ENCODE results near the gene PDK2.

Gene PDK2

DNA sequence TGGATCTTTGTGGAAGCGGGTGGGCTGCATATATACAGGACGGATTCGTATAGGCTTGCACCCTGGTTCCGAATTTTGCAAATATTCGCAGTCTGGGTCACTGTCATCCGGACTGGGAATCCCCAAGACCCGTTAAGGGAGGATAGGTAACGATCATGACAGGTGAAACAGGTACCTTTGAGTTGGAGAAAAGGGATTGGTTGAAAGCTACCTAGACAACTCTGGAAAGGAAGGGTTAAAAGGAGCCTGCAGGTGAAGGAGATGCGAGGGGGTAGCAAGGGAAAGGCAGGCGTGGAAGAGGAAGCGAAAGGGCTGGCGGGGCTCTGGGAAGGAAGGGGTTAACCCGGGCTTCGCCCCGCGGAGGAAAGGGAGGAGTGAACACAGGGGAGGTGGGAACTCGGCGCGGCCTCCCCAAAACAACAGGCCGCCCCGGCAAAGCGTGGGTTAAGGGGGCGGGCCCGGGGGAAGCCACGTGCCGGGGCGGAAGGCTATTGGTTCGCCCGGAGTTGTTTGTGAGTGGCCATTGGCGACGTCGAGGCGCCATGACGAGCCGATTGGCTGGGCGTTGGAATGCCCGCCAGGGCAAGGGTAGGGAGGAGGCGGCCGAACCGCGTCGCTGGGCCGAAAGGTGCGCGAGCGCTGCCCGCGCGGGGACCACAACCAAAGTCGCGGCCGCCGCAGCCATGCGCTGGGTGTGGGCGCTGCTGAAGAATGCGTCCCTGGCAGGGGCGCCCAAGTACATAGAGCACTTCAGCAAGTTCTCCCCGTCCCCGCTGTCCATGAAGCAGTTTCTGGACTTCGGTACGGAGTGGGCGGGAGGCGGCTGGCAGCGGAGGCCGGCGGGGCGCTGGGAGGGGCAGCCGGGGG lies at the start of gene PDK2:
PDK2 (plus strand) TSS at position 599 of the 867 bp plus-strand sequence; CDS start at position 684, 85 bp downstream.
- peak; percentile 88 for DNase-seq

DNA sequence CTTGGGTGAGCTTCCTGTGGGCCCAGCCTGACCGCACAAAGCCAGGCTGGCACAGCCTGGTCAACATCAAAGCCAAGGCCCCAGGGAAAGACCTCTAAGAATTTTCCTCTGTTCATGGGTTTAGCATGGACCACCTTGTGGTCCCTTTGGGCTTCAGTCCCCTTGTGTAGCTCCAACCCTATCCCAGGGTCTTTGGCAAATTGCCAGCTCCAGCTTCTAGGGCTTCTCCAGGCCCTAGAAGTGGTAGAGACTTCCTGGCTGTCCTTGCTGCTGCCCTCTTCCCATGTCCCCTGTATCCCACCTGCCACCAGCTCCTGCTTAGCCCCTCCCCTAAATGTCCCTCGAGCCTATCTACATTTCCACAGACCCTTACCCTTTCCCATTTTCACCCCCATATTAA lies 49.0 kb upstream of the PDK2 start:
- DNase-seq = no peak

DNA sequence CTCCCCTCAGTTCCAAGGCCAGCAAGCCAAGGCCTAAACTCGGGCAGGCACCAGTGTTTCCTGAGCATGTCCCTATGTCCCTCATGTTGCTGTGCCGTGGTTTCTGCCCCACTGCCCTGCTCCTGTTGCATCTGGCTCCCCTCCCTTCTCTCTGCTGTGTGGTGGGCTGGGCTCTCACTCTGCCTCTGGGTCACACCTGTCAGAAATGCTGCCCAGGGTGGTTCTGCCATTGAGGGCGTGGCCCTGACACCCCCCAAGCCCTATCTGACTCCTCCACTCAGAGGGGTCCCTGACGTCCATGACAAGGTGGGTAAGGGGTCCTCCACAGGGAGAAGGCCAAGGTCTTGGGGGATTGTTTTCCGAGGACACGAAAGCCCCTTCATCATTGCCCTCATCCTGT lies 48.5 kb upstream of the PDK2 start:
- no peak for DNase-seq

DNA sequence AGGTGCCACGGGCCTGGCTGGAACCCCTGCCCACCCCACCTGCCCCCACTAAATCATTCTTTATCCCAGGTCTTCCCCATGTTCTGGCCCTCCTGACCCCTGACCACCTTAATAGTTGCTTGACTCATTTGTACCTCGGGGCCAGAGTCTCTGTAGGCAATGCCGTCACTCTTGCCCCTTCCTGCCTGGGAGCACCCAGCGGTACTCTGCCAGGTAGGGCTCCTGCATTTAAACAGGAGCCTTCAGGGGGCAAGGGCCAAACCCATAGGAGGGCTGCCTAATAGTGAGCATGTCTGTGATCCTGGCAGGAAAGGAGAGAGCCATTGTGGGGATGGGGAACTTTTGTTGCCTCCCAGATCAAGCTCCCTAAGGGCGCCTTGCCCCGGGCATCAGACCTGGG lies 48.1 kb upstream of the PDK2 start:
- DNase-seq = no peak

DNA sequence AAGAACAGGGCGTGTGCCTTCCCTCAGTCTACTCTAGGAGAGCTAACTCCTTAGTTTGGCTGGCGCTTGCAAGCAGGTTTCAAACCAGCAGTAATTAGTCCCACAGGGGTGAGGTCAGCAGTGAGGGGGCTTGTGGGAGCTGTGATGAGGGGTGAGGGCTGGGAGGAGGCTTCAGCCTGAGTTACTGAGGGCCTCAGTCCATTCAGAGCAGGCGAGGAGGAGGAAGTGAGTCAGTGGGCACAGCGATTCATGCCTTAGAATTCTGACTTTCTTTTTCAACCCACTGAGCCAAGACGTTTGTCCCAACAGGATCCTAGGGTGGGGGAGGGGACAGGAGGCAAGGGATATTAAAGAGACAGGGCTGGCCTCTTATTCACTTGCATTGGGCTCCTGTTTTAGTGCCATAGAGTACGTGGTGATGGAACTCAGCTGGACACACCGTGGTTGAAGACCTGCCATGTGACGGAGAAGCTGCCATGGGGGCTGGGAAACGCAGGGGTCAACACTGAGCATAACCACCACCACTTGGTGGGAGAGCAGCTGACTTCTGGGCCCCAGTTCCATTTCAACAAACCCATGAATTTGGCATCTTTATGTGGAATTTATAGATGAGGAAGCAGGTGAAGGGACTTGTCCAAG lies 47.5 kb upstream of the PDK2 start:
- DNase-seq = no peak

DNA sequence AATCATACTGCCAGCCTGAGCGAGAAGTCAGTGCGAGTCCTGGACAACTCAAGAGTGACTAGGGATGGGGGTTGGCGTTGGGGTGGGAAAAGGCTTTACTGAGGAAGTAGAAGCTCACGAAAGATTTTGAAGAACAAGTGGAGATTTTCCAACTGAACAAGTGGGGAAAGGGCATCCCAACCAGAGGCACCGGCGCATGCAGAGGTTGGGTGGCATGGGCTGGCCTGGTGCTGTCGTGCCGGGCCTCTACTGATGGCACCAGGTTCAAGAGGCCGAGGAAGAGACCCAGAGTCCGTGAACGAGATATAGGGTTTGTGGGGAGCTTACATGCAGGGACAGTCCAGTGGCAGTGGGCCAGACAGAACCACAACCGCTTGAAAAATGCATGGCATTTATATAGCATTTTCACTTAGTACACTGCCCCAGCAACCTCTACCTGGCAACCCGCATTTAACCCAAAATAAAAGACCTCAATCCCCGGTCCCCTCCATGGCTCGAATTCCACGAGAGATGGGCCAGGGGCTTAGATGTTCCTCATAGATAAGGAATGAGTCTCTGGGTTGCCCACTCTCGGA lies 46.9 kb upstream of the PDK2 start:
- DNase-seq = no peak

DNA sequence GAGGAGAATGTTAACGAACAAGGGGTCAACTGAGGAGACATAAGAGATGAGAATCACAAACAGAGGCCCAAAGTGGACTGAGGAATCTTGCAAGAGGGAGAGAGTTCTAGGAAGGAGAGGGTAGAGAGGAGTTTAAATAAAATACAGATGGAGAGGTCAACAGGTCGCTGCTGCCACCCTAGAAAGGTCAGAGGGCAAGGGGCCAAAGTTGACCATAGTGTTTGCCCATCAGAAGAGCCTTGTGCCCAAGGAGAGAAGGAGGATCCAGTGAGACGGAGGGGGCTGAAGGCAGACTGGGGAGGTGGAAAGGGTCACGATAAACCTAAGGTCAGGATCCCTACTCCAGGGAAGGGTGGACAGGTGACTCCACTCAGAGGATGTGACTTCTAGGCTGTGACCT lies 46.2 kb upstream of the PDK2 start:
- no peak for DNase-seq

DNA sequence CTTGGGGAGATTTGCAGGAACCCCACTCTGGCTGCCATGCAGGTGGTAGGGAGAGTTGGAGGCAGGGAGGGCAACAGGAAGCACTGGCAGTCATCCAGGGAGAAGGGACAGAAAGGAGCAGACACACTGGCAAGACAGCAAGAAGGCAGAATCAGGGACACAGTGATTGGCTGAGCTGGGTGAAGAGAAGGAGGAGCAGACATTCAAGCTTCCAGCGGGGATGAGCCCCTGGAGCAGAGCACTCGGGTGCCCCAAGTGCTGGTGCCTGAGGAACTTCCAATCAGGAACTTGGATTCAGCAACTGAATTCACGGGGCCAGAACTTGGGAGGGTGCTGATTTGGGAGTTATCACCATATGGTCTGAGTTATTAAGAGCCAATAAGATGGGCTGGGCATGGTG lies 45.5 kb upstream of the PDK2 start:
- peak; percentile 4 for DNase-seq

DNA sequence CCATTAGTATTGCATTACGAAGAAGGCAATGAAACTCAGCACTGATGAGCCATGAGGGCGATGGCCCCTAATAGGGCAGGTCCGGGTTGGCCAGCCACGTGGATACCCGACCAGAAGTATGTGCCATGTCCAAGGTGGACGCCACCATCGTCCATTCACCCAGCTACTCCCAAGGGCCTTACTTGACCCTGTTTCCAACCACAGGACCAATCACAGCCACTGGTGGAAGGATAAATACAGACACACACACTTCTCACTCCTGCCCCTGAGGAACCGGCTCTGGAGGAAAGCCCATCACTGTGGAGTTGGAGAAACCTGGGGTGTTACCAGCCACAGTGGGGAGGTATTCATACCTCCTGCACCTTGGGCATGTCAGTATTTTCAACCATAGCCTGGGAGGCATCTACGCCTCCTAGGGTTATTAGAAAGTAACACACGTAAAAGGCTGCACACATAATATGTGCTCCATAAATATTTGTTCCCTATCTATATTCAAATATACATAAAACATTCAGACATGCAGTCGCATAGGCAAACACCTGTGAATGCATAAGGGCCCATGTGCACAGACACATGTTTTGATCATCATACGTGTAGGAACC lies 44.6 kb upstream of the PDK2 start:
- no peak for DNase-seq

DNA sequence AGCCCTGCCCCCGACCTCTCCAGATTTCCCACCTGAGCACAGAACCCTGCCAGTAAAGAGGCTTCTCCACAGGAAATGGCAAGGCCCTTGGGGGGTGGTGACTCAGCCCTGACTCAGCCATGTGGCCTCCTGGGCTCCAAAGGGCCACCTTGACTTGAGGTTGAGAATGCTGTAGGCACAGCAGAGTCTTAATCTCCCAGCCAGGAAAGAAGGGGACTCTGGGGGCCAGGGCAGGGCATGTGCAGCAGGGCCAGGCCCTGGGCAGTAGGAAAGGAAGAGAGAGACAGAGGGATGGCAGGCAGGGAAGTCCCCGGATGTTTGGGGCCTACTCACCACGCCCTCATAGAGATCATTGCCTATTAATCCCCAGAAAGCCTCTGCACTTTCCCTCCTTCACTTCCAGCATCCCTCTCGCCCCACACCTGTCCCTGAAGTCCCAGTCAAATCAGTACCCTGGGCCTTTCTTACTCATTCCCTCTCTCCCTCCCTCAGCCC lies 44.0 kb upstream of the PDK2 start:
- DNase-seq = no peak

DNA sequence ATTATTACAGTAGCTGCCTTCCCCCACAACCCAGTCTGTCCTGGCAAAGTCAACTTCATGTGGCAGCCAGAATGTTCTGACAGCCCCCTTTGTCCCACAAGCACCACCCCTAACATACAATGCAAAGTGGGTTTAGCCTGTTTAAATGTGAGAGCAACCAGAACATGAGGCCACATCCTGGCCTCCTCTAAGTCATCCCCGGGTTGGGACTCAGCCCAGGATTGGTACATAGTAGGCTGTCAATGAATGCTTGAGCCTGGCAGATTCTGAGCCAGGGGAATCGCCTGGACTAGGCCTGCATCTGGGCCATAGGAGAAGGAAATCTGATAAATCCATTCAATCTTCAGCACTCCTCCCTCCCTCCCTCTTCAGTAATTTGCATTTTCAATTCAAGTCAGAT lies 43.5 kb upstream of the PDK2 start:
- no peak for DNase-seq

DNA sequence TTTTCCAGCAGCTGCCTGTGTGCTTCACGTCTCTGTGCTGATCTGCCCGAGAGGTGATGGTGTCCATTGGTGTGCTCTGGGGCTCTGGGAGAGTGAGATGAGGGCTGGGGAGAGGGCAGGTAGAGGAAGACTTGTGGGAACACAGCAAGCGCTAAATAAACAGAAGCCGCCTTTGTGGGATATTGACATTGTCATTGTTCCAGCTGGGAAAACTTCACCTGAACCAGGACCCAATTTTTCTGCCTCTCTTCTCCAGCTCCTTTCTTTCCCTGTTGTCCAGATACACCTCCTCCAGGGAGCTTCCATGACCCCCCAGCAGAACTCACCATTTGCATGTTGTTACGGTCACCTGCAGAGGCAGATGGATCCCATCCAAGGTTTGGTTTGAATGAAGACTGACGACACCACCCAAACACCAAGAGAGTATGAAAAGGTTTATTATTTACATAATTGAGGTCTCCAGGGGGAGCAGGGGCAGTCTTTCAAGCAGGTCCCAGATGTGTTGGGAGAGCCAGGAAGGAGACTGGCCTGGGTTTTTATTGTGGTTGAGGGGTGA lies 42.8 kb upstream of the PDK2 start:
- DNase-seq = peak; percentile 19

DNA sequence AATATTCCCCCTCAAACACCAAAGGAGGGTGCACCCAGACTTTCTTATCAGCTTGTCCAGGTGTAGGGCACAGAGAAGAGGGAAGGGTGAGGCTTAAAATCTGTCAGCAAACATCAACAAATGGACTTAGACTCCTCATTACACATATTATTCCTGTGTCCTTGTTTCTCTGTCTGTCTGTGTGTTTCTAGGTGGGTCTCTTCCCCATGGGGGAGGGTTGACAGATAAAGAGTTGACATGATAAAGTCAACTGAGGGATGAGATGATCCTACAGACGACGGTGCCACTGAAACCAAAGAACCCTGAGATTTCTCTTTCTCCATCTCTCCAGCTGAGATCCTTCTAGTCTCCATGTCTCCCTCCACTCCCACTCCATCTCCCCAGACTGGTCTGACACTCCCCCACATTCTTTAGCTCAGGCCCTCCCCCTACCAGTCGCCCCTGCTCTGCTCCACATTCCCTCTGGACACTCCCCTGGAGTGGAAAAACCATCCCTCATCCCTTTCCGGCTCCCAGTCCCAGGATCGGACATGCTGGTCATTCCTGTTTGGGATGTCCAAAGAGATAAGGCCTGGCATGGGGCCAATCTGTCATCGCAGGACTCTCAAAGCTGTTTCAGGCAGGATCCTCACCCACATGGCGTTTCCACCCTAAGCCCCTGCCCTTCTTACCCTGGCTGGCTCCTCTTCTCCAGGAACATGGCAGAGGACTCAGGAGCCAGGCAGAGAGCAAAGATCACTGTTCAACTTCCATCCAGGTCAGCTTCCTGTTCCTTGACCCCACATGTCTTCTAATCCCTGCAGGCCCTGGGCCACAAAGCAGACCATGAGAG lies 42.1 kb upstream of the PDK2 start:
- DNase-seq = no peak

DNA sequence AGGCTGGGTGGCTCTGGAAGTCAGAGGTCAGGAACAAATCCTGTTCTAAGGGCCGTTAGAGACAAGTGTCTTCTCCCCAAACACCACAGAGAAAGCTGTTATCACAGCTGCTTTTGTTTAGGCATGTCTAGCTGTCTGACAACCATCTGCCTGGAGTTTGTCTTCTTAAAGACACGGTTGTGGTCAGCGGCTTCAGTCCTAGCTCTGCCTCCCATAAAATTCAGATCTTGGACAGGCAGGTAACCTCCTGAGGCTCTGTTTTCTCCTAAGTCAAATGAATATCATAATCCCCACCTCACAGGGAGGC lies 41.5 kb upstream of the PDK2 start:
- DNase-seq = no peak

DNA sequence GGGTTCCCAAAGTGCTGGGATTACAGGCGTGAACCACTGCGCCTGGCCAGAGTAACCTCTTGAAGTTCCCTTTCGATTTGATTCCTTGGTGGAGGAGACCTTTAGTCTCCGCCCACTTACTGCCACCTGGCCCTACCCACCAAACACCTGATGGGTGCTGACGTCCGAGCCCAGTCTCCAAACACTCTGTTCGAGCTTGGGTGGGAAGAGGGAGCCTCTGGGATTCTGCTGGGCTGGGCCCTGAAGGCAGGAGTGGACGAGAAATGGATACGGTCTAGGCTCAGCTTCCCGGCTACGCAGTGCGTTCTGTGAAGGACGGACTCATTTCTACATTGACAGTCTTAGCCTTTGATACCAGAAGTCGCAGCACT lies 40.1 kb upstream of the PDK2 start:
- DNase-seq = peak; percentile 68

DNA sequence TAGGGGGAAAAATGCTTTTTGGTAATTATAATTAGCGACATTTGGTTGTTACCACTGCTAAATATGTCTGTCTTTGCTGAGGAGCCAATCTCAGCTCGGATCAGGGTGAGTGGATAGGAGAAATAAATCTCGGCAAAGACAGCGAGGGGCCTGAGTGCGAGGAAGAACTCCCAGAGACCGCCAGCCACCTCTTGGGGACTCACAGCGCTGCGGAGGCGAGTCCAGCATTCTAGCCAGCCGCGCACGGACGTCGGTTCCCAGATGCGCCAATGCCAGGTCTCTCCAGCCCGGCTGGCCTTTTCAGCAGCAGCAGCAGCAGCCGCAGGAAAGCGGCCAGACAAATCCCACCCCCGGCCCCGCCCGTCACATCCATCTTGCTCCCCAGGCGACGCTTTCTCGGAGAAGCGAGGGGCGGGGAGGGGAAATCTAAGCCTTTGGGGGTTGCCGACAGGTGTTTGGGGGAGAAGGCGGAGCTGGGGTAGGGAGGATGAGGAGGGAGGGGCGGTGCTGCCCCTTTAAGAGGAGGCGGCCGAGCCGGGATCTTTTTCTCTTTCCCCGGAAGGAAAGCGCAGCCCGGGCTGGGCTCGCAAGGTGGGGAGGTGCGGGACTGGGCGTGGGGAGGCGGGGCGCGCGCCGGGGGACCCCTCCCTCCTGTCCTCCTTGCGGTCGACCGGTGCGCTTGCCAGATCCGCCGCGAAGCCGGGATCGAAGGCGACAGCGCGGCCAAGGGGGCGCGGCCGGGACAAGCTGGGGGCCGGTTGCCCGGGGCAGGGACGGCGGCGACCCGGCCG lies 39.5 kb upstream of the PDK2 start, which contains the start of gene ITGA3:
ITGA3 (plus strand) TSS at position 685 of the 791 bp plus-strand sequence. CDS start 330 bp downstream, outside the sequence.
- peak; percentile 81 for DNase-seq

DNA sequence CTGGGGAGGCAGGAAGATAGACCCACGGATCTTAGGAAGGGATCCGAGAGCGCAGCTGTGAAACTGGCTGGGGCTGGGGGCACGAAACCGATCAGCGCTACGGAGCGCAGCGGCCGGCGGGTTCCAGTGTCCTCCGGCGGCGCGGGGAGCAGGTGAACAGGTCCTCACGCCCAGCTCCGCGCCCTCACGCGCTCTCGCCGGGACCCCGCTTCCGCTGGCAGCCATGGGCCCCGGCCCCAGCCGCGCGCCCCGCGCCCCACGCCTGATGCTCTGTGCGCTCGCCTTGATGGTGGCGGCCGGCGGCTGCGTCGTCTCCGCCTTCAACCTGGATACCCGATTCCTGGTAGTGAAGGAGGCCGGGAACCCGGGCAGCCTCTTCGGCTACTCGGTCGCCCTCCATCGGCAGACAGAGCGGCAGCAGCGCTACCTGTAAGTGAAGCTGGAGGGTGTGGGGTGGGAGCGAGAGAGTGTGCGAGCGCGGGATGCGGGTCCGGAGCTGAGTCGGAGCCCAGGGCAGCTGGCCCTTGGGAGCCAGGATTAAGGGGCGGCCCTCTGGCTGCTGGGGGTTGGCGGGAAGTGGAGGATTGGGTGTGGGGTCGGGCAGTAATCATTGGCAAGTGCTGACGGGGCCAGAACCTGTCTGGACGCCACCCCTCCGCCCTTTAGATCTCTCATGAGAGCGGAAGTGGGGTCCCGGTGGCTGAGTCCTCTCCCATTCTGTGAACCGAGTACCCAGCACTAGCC lies 38.8 kb upstream of the PDK2 start:
- peak; percentile 69 for DNase-seq

DNA sequence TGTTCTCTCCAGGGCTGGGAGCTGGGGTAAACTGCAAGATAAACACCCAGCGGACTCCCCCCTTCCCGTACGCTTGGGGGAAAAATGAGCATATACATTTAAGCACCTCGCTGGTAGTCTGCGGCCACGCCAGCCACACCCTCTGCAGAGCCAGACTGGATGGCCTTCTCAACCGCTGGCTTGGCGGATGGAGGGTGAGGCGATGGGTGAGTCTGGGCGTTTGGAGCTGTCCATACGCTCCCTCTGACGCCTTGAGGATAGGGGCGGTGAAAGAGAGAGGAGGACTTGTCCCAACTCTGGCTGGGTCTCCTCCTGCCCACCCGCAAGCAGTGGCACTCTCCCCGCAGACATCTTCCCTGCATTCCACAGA lies 38.2 kb upstream of the PDK2 start:
- no peak for DNase-seq

DNA sequence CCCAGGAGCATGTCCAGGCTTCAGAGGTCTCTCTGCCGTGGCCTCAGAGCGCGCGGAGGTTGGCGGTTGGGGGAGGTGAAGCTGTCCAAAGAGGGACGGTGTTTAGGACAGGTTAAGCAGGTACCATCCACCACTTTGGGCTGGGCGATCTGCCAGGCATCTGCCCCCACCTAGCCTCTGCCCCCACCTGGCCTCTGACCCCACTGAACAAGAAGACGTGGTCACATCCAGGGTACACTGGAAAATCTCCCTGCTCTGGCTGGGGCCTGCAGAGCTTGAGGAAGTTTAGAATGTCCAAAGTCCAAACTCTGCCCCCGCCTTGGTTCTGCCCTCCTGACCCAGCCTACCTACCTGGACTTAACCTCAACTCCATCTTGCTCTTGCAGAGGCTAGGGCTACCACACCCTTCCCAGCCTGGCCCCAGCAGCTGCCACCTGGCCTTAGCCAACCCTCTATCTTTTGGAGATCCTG lies 37.6 kb upstream of the PDK2 start:
- DNase-seq = no peak

DNA sequence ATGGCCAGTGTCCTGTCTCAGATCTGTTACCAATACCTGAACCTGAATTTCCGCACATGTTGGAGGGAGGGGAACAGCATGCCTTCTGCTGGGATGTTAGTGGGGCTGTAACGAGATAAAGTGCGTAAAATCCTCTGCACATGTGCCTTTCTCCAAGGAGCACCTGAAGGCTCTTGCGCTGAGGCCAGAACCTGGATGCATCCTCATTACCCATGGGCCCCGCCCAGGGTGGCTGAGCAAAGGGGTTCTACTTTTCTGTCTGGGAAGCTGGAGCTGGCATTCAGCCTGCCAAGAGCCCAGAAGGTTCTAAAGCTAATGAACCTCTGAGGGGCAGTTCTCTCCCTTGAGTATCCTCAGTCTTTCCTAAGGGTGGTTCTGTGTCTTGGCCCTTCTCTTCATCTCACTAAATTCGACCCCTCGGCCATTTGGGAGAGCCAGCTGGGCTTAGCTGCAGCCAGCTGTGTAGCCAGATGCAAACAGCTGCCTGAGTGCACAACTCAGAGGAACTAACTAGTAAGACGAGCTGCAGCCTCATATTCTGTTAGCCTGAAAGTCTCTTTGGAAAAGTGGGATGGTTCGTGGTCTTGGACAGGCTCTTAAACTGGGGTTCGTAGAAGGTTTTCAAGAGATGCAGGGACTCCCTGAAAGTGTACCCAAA lies 36.7 kb upstream of the PDK2 start:
- no peak for DNase-seq

Measured in NCI-H1105 treated with DMSO at 0.1 percent for 48 hours (cell line).